HG02610 (cell line): ENCODE data around the gene LSM8.
"Not testable (repeated sequence)": the region's sequence is repeated elsewhere in the genome, so short reads cannot be mapped to it uniquely, and the experiment has no call there.

Source experiments
- ATAC-seq: cut with Tn5 transposase; IDR thresholded peaks from one replicate; pipeline ENCODE4 v1.9.1; 2021; ENCODE audit warnings: mild to moderate bottlenecking, moderate library complexity; ENCODE audit not compliant: unreplicated experiment

The LSM8 gene

GRCh38 chr7:118202061-118202460 is 18.1 kb downstream of the LSM8 start:
- ATAC-seq, result no peak

DNA sequence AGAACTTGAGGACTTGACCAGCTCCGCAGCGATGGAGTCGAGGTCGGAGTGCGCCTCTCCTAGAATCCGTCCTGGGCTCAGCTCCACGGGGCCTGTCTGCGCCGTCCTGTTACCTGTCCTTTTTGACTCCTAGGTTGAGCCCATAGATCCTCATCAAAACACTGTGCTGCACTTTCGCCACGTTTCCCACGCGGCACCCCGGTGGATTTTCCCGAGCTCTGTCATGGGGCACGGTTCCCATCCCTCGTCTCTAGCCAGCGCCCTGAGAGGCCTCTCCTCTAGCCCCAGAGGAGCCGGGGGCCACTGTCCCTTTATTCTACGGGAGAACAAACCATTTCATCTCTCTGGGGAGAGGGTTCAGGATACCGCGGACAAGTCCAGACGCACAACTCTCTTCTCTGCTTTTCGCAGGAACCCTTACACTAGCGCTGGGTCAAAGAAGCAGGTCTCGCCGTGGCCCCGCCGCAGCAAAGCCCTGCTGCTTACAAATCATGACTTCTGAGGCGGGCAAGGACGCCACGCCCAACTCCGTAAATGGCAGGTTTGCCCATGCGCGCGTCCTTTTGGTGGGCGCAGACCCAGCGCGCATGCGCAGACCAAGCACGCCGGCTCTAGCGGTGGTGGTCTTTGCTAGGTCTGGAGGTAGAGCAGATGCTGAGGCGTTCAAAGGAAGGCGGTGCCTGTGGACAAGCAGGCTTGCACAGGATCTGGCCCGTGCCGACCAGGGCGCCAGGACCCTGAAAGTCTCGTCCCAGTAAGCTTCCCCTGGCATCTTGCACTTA is 30.3 kb downstream of the LSM8 start:
- ATAC-seq, result peak; percentile 98

- peak; percentile 7 for ATAC-seq
These were observed 30.8 kb downstream of the LSM8 start for GRCh38 chr7:118214833-118215182.

DNA sequence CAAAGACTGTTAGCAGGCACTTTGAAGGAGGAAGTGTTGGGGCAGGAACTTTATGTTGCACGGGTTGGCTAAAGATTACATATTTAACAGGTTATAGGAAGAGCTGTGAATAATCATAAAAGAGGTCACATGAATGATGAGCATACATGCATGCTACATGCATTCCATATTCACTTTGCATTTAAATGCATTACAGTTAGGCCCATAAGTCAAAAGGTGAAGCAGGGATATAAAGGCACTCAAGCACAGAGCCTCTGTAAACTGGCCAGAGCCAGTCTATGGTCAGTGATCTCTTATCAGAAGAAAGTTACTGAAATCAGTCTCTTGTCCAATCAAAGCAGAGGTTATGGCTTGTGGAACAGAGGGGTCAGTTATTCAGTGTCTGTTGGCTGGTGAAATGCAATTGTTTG is 33.3 kb downstream of the LSM8 start:
- ATAC-seq, result no peak

- ATAC-seq, result no peak
These were observed 34.6 kb downstream of the LSM8 start for GRCh38 chr7:118218413-118219156.

GRCh38 chr7:118219157-118219512 is 35.2 kb downstream of the LSM8 start:
- no peak for ATAC-seq

DNA sequence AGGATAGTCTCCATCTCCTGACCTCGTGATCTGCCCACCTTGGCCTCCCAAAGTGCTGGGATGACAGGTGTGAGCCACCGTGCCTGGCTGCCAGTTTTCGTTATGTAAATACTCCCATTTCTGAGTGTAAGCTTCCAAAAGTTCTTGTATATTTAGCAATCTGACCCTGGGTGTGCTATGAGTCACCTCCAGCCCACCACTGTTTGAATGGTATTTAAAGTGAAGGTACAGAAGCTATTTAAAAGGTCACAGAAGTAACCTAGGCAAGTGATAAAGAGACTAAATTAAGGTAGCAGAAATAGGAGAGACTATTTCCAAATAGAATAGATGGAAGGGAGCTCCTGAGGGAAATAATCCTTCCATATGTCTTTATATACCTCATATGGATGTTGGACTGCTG is 36.6 kb downstream of the LSM8 start:
- ATAC-seq, result no peak

DNA sequence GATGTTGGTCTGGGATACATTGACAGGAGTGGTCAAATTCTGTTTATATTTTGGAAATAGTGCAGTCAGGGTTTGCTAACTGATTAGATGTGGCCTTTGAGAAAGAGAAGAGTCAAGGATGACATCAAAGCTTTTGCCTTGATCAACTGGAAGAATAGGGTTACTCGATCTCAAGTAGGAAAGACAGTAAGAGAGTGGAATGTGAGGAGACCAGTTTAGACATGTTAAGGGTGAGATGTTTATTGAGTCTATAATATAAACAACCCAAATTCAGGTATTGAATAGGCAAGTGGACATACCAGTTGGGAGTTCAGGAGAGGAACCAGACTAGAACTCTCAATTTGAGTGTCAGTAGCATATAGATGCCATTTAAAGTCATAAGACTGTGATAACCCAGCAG is 38.6 kb downstream of the LSM8 start:
- no peak for ATAC-seq

GRCh38 chr7:118224521-118224920 is 40.6 kb downstream of the LSM8 start, which contains the start of gene ANKRD7:
TSS of gene ANKRD7 (plus strand) at chr7:118224704. CDS start at chr7:118224831, 127 bp downstream.
- ATAC-seq, result no peak

GRCh38 chr7:118232837-118233236 is 48.9 kb downstream of the LSM8 start:
- no peak for ATAC-seq

- no peak for ATAC-seq
These were observed 49.8 kb downstream of the LSM8 start for GRCh38 chr7:118233799-118234198.

- no peak for ATAC-seq
These were observed 55.0 kb downstream of the LSM8 start for GRCh38 chr7:118239014-118239413.

- ATAC-seq, result not testable (repeated sequence)
These were observed 56.4 kb downstream of the LSM8 start for GRCh38 chr7:118240320-118240719.
